ENCODE measurements around the gene CPPED1. TPM values are rescaled to one million over a fixed set of nuclear protein-coding genes. Genes with fewer than 3 reads are reported as not detected.

Gene CPPED1
- polyA plus RNA-seq (2013, experiment 1 of 2), result 10.3 TPM
- 9.2 TPM for polyA plus RNA-seq (2013, experiment 2 of 2)

GRCh38 chr16:12803203-12804093 lies at the start of gene CPPED1:
Gene CPPED1 (minus strand): TSS chr16:12803887. CDS start chr16:12803776, 111 bp downstream.
- Histone ChIP-seq H3K4me3 (ENCODE audit: extremely low read depth, insufficient read depth, low read length, poor library complexity, severe bottlenecking) (peak within 1 kb of the TSS; percentile 73), H3K4me1 (ENCODE audit: control insufficient read depth, insufficient read depth, low read length, poor library complexity, severe bottlenecking) (peaks cover 12% of the 10 kb centered on the region), H3K36me3 (ENCODE audit: control insufficient read depth, insufficient read depth, low read length) (no peaks in the 10 kb centered on the region), H3K27ac (ENCODE audit: low read depth, low read length, severe bottlenecking) (peak within 1 kb of the TSS; percentile 72), H3K9me3 (ENCODE audit: control insufficient read depth, low read length) (peaks cover 3% of the 10 kb centered on the region)
- 3 to 9% methylated on average over 39 to 47 of the region's 56 CpGs for WGBS, 2 experiments (ENCODE audit: insufficient coverage in 2 of 2)

- H3K27ac ChIP-seq (ENCODE audit: low read depth, low read length, severe bottlenecking), result no peak overlapping the region
- H3K36me3 ChIP-seq (ENCODE audit: control insufficient read depth, insufficient read depth, low read length), result no peaks in the 10 kb centered on the region
- no peak overlapping the region for H3K4me3 ChIP-seq (ENCODE audit: extremely low read depth, insufficient read depth, low read length, poor library complexity, severe bottlenecking)
- H3K9me3 ChIP-seq (ENCODE audit: control insufficient read depth, low read length), result no peaks in the 10 kb centered on the region
- no peaks in the 10 kb centered on the region for H3K4me1 ChIP-seq (ENCODE audit: control insufficient read depth, insufficient read depth, low read length, poor library complexity, severe bottlenecking)
- no CpG with 5 or more reads among the region's 2 CpGs for WGBS, 2 experiments (ENCODE audit: insufficient coverage in 2 of 2)
Measured at GRCh38 chr16:12850186-12850585, 46.5 kb upstream of the CPPED1 start.

GRCh38 chr16:12846592-12846991 lies 42.9 kb upstream of the CPPED1 start:
- no CpG with 5 or more reads among the region's 1 CpG for WGBS, 2 experiments (ENCODE audit: insufficient coverage in 2 of 2)
- Histone ChIP-seq H3K4me1 (ENCODE audit: control insufficient read depth, insufficient read depth, low read length, poor library complexity, severe bottlenecking) (no peaks in the 10 kb centered on the region), H3K4me3 (ENCODE audit: extremely low read depth, insufficient read depth, low read length, poor library complexity, severe bottlenecking) (no peak overlapping the region), H3K27ac (ENCODE audit: low read depth, low read length, severe bottlenecking) (no peak overlapping the region), H3K9me3 (ENCODE audit: control insufficient read depth, low read length) (no peaks in the 10 kb centered on the region), H3K36me3 (ENCODE audit: control insufficient read depth, insufficient read depth, low read length) (no peaks in the 10 kb centered on the region)

GRCh38 chr16:12845282-12845681 lies 41.6 kb upstream of the CPPED1 start:
- no peaks in the 10 kb centered on the region for H3K36me3 ChIP-seq (ENCODE audit: control insufficient read depth, insufficient read depth, low read length)
- 85 to 93% methylated on average over 3 of the region's 3 CpGs for WGBS, 2 experiments (ENCODE audit: insufficient coverage in 2 of 2)

GRCh38 chr16:12837756-12838155 lies 34.1 kb upstream of the CPPED1 start:
- Histone ChIP-seq H3K4me1 (ENCODE audit: control insufficient read depth, insufficient read depth, low read length, poor library complexity, severe bottlenecking) (no peaks in the 10 kb centered on the region), H3K4me3 (ENCODE audit: extremely low read depth, insufficient read depth, low read length, poor library complexity, severe bottlenecking) (no peak overlapping the region), H3K27ac (ENCODE audit: low read depth, low read length, severe bottlenecking) (no peak overlapping the region), H3K9me3 (ENCODE audit: control insufficient read depth, low read length) (no peaks in the 10 kb centered on the region), H3K36me3 (ENCODE audit: control insufficient read depth, insufficient read depth, low read length) (no peaks in the 10 kb centered on the region)

More at GRCh38 chr16:12845282-12845681, 41.6 kb upstream of the CPPED1 start:
- H3K9me3 ChIP-seq (ENCODE audit: control insufficient read depth, low read length), result no peaks in the 10 kb centered on the region
- no peaks in the 10 kb centered on the region for H3K4me1 ChIP-seq (ENCODE audit: control insufficient read depth, insufficient read depth, low read length, poor library complexity, severe bottlenecking)
- no peak overlapping the region for H3K27ac ChIP-seq (ENCODE audit: low read depth, low read length, severe bottlenecking)
- H3K4me3 ChIP-seq (ENCODE audit: extremely low read depth, insufficient read depth, low read length, poor library complexity, severe bottlenecking), result no peak overlapping the region

GRCh38 chr16:12837291-12837690 lies 33.6 kb upstream of the CPPED1 start:
- H3K4me1 ChIP-seq (ENCODE audit: control insufficient read depth, insufficient read depth, low read length, poor library complexity, severe bottlenecking), result no peaks in the 10 kb centered on the region
- no peaks in the 10 kb centered on the region for H3K9me3 ChIP-seq (ENCODE audit: control insufficient read depth, low read length)
- 78 to 95% methylated on average over 1 of the region's 1 CpG for WGBS, 2 experiments (ENCODE audit: insufficient coverage in 2 of 2)
- H3K27ac ChIP-seq (ENCODE audit: low read depth, low read length, severe bottlenecking), result no peak overlapping the region
- H3K4me3 ChIP-seq (ENCODE audit: extremely low read depth, insufficient read depth, low read length, poor library complexity, severe bottlenecking), result no peak overlapping the region
- H3K36me3 ChIP-seq (ENCODE audit: control insufficient read depth, insufficient read depth, low read length), result no peaks in the 10 kb centered on the region

DNA sequence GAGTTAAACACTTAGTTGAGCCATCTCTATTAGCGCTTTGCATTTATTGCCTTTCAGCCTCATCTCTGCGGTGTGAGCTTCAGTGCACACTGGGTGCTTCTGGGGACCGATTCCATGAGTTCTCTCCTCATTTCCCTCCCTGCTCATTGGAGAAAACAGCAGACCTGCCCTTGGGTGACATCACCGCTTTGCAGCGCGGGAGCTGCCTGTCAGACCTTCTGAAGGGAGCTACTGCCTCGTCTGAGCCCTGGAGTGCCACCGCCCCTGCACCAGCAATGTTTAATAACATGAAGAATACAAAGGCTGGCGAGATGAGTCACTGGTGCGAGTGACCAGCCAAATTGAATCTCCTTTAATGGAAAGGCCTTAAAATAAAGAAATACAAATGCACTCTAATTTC lies 30.2 kb upstream of the CPPED1 start:
- H3K4me3 ChIP-seq (ENCODE audit: extremely low read depth, insufficient read depth, low read length, poor library complexity, severe bottlenecking), result no peak overlapping the region
- H3K4me1 ChIP-seq (ENCODE audit: control insufficient read depth, insufficient read depth, low read length, poor library complexity, severe bottlenecking), result no peaks in the 10 kb centered on the region
- no peaks in the 10 kb centered on the region for H3K36me3 ChIP-seq (ENCODE audit: control insufficient read depth, insufficient read depth, low read length)
- no peak overlapping the region for H3K27ac ChIP-seq (ENCODE audit: low read depth, low read length, severe bottlenecking)
- H3K9me3 ChIP-seq (ENCODE audit: control insufficient read depth, low read length), result no peaks in the 10 kb centered on the region
- WGBS, 2 experiments (ENCODE audit: insufficient coverage in 2 of 2), result 57 to 72% methylated on average over 5 to 6 of the region's 10 CpGs

DNA sequence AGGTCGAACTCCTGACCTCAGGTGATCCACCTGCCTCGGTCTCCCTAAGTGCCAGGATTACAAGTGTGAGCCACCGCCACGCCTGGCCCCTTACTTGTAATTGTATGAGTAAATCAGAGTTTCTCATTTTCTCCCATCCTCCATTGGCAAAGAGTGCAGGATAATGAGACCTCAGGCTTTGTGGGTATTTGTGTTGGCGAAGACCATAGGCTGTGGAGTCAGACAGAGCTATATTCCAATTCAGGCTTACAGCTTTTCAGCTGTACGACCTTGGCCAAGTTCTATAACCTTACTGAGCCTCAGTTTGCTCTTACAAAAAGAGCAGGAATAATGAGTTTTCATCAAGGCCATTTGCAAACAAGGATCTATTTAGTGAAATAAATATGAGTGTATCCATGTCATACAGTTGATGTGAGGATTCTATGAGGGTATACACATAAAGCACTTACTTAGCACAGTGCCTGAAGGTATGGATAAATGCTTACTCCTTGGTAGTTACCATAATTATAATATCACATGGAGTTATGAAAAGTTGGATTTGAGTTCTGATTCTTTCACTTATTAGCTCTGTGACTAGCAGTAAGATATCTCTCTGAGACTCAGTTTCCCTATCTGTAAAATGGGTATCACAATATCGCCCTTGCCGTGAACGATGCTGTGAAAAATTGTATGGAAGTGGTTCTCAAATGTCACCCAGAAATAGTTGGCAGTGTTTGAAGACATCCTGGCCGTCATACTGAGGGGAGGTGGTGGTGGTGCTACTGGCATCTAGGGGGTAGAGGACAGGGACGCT lies 25.6 kb upstream of the CPPED1 start:
- no peaks in the 10 kb centered on the region for H3K4me1 ChIP-seq (ENCODE audit: control insufficient read depth, insufficient read depth, low read length, poor library complexity, severe bottlenecking)
- no peaks in the 10 kb centered on the region for H3K36me3 ChIP-seq (ENCODE audit: control insufficient read depth, insufficient read depth, low read length)
- WGBS, 2 experiments (ENCODE audit: insufficient coverage in 2 of 2), result 71 to 89% methylated on average over 4 to 5 of the region's 11 CpGs
- H3K4me3 ChIP-seq (ENCODE audit: extremely low read depth, insufficient read depth, low read length, poor library complexity, severe bottlenecking), result no peak overlapping the region
- H3K27ac ChIP-seq (ENCODE audit: low read depth, low read length, severe bottlenecking), result no peak overlapping the region
- no peaks in the 10 kb centered on the region for H3K9me3 ChIP-seq (ENCODE audit: control insufficient read depth, low read length)

DNA sequence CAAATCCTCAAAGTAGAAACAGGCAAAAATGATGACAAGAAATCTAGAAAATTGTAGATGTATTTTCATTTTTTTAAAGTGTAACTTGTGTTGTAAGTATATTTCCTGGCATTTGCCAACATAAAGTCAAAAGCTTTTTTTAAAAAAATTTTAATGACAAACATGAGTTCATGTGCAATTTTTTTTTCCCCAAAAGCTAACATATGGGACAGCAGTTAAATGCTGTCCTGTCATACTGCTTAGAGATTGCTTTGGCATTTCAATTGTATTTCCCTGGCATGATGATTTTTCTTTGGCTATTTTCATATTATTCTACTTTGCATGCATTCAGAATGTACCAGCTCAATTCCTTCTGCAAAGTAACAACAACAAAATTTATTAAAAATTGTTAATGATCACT lies 24.5 kb upstream of the CPPED1 start:
- H3K9me3 ChIP-seq (ENCODE audit: control insufficient read depth, low read length), result no peaks in the 10 kb centered on the region
- no peaks in the 10 kb centered on the region for H3K4me1 ChIP-seq (ENCODE audit: control insufficient read depth, insufficient read depth, low read length, poor library complexity, severe bottlenecking)
- no peak overlapping the region for H3K27ac ChIP-seq (ENCODE audit: low read depth, low read length, severe bottlenecking)
- no peaks in the 10 kb centered on the region for H3K36me3 ChIP-seq (ENCODE audit: control insufficient read depth, insufficient read depth, low read length)
- no peak overlapping the region for H3K4me3 ChIP-seq (ENCODE audit: extremely low read depth, insufficient read depth, low read length, poor library complexity, severe bottlenecking)

GRCh38 chr16:12826559-12826958 lies 22.9 kb upstream of the CPPED1 start:
- Histone ChIP-seq H3K27ac (ENCODE audit: low read depth, low read length, severe bottlenecking) (no peak overlapping the region), H3K36me3 (ENCODE audit: control insufficient read depth, insufficient read depth, low read length) (no peaks in the 10 kb centered on the region), H3K4me3 (ENCODE audit: extremely low read depth, insufficient read depth, low read length, poor library complexity, severe bottlenecking) (no peak overlapping the region), H3K4me1 (ENCODE audit: control insufficient read depth, insufficient read depth, low read length, poor library complexity, severe bottlenecking) (no peaks in the 10 kb centered on the region), H3K9me3 (ENCODE audit: control insufficient read depth, low read length) (no peaks in the 10 kb centered on the region)
- WGBS, 2 experiments (ENCODE audit: insufficient coverage in 2 of 2), result 80 to 90% methylated on average over 1 to 3 of the region's 3 CpGs

Measured in mesodermal cell (in vitro differentiated cells).